GM21423 (cell line): Measurements from ENCODE around the gene NUTM2G.
"Not testable (repeated sequence)": the region's sequence is repeated elsewhere in the genome, so short reads cannot be mapped to it uniquely, and the experiment has no call there.

Source experiments
- ATAC-seq: cut with Tn5 transposase; IDR thresholded peaks from one replicate; pipeline ENCODE4 v1.9.1; 2021; ENCODE audit warnings: mild to moderate bottlenecking, moderate library complexity; ENCODE audit not compliant: unreplicated experiment

Gene NUTM2G

DNA sequence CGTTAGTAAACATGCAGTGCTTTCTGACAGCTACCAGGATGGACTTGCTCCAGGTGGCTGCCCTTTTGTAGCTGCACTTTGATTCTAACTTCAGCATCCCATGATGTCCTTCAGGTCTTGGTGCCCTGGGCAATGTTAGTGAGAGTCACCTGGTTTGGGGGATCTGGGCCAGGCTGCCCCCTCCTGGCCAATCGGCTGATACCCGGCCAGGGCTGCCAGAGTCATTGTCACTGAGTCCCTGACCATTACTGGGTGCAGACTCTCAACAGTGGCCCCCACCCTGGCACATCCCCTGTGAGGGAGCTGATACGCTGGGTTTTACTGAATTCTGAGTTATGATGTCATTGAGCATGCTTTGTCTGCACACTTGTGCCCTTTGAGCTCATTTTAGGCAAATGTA lies 13.5 kb downstream of the NUTM2G start:
- not testable (repeated sequence) for ATAC-seq

DNA sequence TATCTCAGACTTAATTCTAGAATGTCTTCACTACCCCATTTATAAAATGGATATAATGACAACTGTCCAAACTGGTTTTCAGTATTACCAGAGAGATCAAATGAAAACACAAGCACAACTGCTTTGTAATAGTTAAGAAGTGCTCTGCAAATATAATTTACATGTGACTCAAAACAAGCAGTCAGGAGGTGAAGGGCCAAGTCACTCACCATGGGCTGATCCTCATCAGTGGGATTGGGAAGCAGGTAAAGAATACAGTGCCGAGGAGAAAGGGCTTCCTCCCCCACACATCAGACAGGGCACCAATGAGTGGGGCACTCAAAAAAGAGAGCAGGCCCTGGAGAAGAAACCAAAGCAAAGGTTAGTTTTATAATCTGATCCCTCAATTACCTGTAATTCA lies 20.7 kb downstream of the NUTM2G start:
- ATAC-seq, result not testable (repeated sequence)

- not testable (repeated sequence) for ATAC-seq
Measured at GRCh38 chr9:96950539-96950938, 21.9 kb downstream of the NUTM2G start.

DNA sequence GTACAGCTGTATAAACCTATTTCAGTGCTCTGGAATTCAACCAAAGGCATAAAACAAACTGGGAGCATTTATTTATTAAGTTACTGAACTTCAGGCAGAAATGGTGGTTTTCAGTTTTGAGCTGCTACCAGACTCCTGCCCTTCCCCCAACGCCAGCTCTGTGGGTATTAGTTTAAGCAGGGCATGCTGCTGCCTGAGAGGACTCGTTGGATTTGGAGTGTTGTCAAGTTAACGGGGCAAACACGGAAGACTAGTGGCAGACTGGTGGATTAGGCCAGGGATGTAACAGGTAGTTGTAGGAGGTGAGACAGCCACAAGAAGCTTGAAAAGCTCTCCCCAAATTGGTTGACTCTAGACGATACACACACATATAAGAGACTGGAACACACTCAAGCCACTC lies 38.9 kb downstream of the NUTM2G start:
- not testable (repeated sequence) for ATAC-seq

DNA sequence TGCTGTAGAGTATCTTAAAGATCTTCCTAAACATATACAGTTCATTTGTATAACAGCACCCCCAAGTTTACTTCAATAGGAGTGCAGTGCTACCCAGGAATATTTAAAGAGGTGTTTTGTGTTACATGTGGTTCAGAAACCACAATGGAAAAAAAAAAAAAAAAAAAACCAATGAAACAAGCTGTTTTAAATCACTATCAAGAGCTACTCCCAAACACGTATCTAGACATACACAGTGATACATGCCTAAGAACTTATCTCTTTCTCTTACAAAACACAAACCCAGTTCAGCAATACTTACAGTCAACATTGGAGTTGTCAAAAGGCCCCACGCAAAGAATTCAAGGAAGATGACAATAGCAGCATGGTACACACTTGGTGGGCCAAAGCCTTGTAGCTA lies 43.9 kb downstream of the NUTM2G start:
- not testable (repeated sequence) for ATAC-seq

DNA sequence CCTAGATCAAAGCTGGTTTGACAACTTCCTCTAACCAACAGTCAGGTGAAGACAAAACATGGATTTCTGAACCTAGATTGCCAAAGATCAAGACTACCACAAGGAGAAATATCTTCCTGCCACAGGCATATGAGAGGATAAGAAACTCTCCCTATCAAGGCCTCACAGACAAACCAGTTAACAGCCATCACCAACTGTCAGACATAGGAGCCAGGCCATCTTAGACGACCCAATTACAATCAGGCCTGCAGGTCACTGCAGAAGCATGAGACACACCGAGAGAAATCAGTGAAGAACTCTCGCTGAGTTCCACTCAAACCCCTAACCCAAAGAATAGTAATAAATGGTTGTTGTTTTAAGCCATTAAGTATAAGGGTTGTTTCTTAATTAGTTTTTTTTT lies 45.4 kb downstream of the NUTM2G start:
- ATAC-seq, result not testable (repeated sequence)

DNA sequence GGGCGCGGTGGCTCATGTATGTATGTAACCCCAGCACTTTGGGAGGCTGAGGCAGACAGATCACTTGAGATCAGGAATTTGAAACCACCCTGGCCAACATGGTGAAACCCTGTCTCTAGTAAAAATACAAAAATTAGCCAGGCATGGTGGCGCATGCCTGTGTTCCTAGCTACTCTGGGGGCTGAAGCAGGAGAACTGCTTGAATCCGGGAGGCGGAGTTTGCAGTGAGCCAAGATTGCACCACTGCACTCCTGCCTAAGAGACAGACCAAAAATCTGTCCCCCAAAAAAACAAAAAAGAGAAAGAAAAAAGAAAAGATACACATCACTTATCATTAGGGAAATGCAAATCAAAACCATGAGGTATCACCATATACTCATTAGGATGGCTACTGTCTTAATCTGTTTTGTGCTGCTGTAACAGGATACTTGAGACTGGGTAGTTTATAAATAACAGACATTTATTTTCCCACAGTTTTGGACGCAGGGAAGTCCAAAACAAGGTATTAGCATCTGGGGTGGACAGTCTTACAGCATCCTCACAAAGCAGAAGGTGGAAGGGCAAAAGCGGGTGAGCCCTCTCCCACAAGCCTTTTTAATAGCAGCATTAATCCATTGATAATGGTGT lies 55.0 kb downstream of the NUTM2G start:
- not testable (repeated sequence) for ATAC-seq

GRCh38 chr9:96984139-96984538 lies 55.5 kb downstream of the NUTM2G start:
- not testable (repeated sequence) for ATAC-seq

- ATAC-seq, result not testable (repeated sequence)
Measured at GRCh38 chr9:96984887-96985286, 56.2 kb downstream of the NUTM2G start.
